Embryonic facial prominence (tissue), 1 donor: ENCODE results near the gene DPPA2.
"Not testable (repeated sequence)": the region's sequence is repeated elsewhere in the genome, so short reads cannot be mapped to it uniquely, and the experiment has no call there.

Experiments
- DNase-seq: peaks from one replicate; pipeline ENCODE4 v3.0.0-alpha.2; 2016; ENCODE audit errors: extremely low spot score

The DPPA2 gene

GRCh38 chr3:109316162-109316730, at the start of gene DPPA2:
DPPA2 (minus strand) TSS chr3:109316517; CDS start chr3:109314542, 1,975 bp downstream.
- DNase-seq: no peak

GRCh38 chr3:109364088-109364487, 47.8 kb upstream of the DPPA2 start:
- DNase-seq: no peak

- no peak for DNase-seq
Observed at GRCh38 chr3:109363634-109364033, 47.3 kb upstream of the DPPA2 start.

GRCh38 chr3:109362823-109363222, 46.5 kb upstream of the DPPA2 start:
- DNase-seq: no peak

GRCh38 chr3:109358809-109359208, 42.5 kb upstream of the DPPA2 start:
- DNase-seq: not testable (repeated sequence)

GRCh38 chr3:109356442-109357155, 40.3 kb upstream of the DPPA2 start:
- DNase-seq: no peak

GRCh38 chr3:109355625-109356441, 39.5 kb upstream of the DPPA2 start:
- no peak for DNase-seq

GRCh38 chr3:109353057-109353456, 36.7 kb upstream of the DPPA2 start:
- no peak for DNase-seq

GRCh38 chr3:109351231-109351630, 34.9 kb upstream of the DPPA2 start:
- no peak for DNase-seq

GRCh38 chr3:109346770-109347295, 30.5 kb upstream of the DPPA2 start:
- no peak for DNase-seq

GRCh38 chr3:109346099-109346498, 29.8 kb upstream of the DPPA2 start:
- DNase-seq: no peak

GRCh38 chr3:109339714-109340648, 23.7 kb upstream of the DPPA2 start:
- DNase-seq: no peak

- DNase-seq: no peak
Observed at GRCh38 chr3:109339197-109339596, 22.9 kb upstream of the DPPA2 start.

GRCh38 chr3:109338322-109338721, 22.0 kb upstream of the DPPA2 start:
- DNase-seq: no peak

GRCh38 chr3:109337393-109337792, 21.1 kb upstream of the DPPA2 start, which contains the start of gene DPPA4:
DPPA4 (minus strand) TSS chr3:109337546; CDS start chr3:109337517, 29 bp downstream.
- no peak for DNase-seq

- DNase-seq: no peak
Observed at GRCh38 chr3:109336291-109336861, 20.1 kb upstream of the DPPA2 start.

- DNase-seq: no peak
Observed at GRCh38 chr3:109334572-109334971, 18.3 kb upstream of the DPPA2 start.

- DNase-seq: no peak
Observed at GRCh38 chr3:109331692-109332091, 15.4 kb upstream of the DPPA2 start.

- no peak for DNase-seq
Observed at GRCh38 chr3:109330405-109330804, 14.1 kb upstream of the DPPA2 start.

GRCh38 chr3:109328202-109328601, 11.9 kb upstream of the DPPA2 start:
- DNase-seq: no peak

GRCh38 chr3:109325657-109326056, 9.3 kb upstream of the DPPA2 start:
- DNase-seq: no peak
